ENCODE data around the gene RSAD2.

- TF ChIP-seq POLR2AphosphoS5 (IDR thresholded peaks at IDR 0.05), result no peak
- no peak for TF ChIP-seq EZH2 (IDR thresholded peaks at IDR 0.05; ENCODE audit: borderline replicate concordance, insufficient read depth, low read length, poor library complexity, severe bottlenecking)
- TF ChIP-seq EP300 (conservative IDR thresholded peaks at IDR 0.05; ENCODE audit: poor library complexity, severe bottlenecking), result no peak
- no peak for TF ChIP-seq CTCF (IDR thresholded peaks at IDR 0.05; ENCODE audit: poor library complexity, severe bottlenecking)
- no peak for TF ChIP-seq SMC3 (conservative IDR thresholded peaks at IDR 0.05; ENCODE audit: poor library complexity)
These were observed 2.7 kb downstream of the RSAD2 start for GRCh38 chr2:6880200-6880733.

All from neural cell (in vitro differentiated cells).